ENCODE data around the gene EVI5.
"Not testable (repeated sequence)": the region's sequence is repeated elsewhere in the genome, so short reads cannot be mapped to it uniquely, and the experiment has no call there.

GRCh38 chr1:92531939-92532338 is 253.0 kb downstream of the EVI5 start:
- TF ChIP-seq CTCF, POLR2A (IDR thresholded peaks at IDR 0.05): not testable (repeated sequence)

Data from body of pancreas (tissue), 4 donors.